ENCODE data around the gene UGT2A3. TPM values are rescaled to one million over a fixed set of nuclear protein-coding genes. Genes with fewer than 3 reads are reported as not detected.

UGT2A3 gene
- total and polyA plus RNA-seq, 8 donors = 6.5 to 38.5 (median 26.7) TPM

DNA sequence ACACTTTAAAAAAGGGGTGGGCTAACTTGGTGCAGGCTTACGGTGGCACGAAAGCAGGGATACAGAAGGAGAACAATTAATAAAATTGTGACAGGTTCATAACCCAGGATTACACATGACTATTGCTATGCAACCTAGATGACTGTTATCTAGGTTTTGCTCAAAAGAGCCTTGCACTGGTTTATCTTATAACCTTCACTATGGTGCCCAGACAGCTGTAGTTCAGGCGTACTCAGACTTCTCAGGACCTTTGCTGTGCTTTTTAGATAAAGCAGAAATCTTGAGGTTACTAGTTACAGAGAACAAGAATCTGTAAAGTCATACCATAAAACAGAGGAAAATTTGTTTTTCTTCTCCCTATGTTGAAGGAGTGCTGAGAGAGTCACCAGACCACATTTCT, 44.4 kb downstream of the UGT2A3 start:
- Histone ChIP-seq H3K9me3 (no peaks in the 10 kb centered on the region), H3K27ac (peak overlapping the region; percentile 56 to 94 (median 85)), H3K4me1 (peaks cover 11 to 25% (median 16%) of the 10 kb centered on the region in 3 donors), H3K36me3 (no peaks in the 10 kb centered on the region), H3K4me3 (peak overlapping the region in 2 of 4 donors; percentile 36), H3K27me3 (no peaks in the 10 kb centered on the region)
- DNase-seq (no peak), ATAC-seq (peak; percentile 15 to 30 (median 18)), FAIRE-seq (no peak)
- intact Hi-C loops (cut with DNase I) = no loop called here
- TF ChIP-seq, protein P1, sequence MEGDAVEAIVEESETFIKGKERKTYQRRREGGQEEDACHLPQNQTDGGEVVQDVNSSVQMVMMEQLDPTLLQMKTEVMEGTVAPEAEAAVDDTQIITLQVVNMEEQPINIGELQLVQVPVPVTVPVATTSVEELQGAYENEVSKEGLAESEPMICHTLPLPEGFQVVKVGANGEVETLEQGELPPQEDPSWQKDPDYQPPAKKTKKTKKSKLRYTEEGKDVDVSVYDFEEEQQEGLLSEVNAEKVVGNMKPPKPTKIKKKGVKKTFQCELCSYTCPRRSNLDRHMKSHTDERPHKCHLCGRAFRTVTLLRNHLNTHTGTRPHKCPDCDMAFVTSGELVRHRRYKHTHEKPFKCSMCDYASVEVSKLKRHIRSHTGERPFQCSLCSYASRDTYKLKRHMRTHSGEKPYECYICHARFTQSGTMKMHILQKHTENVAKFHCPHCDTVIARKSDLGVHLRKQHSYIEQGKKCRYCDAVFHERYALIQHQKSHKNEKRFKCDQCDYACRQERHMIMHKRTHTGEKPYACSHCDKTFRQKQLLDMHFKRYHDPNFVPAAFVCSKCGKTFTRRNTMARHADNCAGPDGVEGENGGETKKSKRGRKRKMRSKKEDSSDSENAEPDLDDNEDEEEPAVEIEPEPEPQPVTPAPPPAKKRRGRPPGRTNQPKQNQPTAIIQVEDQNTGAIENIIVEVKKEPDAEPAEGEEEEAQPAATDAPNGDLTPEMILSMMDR (IDR thresholded peaks at IDR 0.05) = no peak
- 14 to 15% methylated on average over 3 of the region's 3 CpGs for WGBS, 2 donors

DNA sequence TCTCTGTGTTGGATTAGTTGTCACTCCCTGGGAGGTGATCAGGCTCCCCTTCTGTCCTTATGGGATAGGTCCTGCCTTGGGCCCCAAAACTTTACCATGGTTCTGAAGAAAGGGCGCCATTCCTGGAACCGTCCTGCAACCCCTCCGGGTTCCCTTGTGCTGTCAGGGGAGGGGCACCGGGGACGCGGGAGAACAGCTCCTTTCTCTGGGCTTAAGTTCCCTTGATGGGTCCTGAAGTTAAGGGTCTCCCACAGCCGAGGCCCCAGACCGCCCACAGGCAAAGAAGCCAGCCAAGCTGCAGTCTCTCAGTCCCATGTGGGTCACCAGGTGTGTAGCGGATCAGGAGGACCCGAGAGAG, 44.8 kb downstream of the UGT2A3 start:
- intact Hi-C loops (cut with DNase I) = no loop called here
- no peaks in the 10 kb centered on the region for H3K36me3 ChIP-seq
- FAIRE-seq = no peak
- 30 to 35% methylated on average over 10 of the region's 10 CpGs for WGBS, 2 donors
- peak; percentile 1 to 4 (median 2) for ATAC-seq
- peaks cover 11 to 25% (median 16%) of the 10 kb centered on the region in 3 donors for H3K4me1 ChIP-seq
- TF ChIP-seq, protein P1 (IDR thresholded peaks at IDR 0.05) = no peak
- no peaks in the 10 kb centered on the region for H3K9me3 ChIP-seq
- H3K27ac ChIP-seq = peak overlapping the region; percentile 56 to 94 (median 85)
- peak in 5 of 6 donors; percentile 9 to 57 (median 28) for DNase-seq
- H3K4me3 ChIP-seq = peak overlapping the region in 3 of 4 donors; percentile 22 to 36 (median 36)
- no peaks in the 10 kb centered on the region for H3K27me3 ChIP-seq

DNA sequence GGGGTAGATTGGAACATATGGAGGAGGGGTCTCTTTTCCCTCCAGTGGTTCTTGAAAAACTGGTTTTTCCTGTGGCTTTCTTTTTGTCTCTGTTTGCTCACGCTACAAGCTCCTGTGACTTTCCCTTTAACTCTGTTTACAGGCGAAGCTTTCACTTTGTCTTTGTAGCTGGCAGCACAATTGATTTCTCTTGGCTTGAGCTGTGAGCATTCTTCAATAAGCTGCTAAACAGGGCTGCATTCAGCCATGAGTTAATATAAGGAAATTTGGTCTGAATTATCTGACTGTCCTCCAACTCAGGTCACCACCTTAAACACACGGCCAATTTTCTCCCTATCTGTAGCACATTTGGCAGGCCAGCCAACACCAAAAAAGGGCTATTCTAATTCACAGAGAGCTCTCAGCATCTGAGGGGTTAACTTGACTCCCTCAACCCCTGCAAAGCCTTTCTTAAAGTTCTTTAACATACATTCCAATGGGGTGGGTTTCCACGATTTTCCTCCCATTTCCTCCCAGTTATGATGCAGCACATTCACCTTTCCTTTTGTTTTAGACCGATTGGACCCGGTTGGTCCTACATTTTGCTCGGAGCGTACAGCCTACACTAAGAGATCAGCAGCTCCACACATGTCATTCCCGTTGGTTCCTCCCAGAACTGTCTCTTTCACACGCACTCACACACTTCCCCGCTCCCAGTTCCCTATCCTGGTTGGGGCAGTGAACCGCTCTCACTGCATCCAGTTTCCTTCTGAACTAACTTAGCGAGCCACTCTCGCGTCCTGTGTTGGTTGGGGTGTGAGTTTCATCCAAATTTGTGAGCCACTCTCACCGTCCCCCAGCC, 45.4 kb downstream of the UGT2A3 start:
- TF ChIP-seq, protein P1 (IDR thresholded peaks at IDR 0.05) = no peak
- FAIRE-seq (no peak), ATAC-seq (peak; percentile 79 to 85 (median 82)), DNase-seq (peak in 5 of 6 donors; percentile 28 to 59 (median 58))
- Histone ChIP-seq H3K9me3 (no peaks in the 10 kb centered on the region), H3K36me3 (no peaks in the 10 kb centered on the region), H3K4me1 (peaks cover 11 to 25% (median 16%) of the 10 kb centered on the region in 3 donors), H3K27me3 (no peaks in the 10 kb centered on the region), H3K27ac (peak overlapping the region; percentile 56 to 94 (median 85)), H3K4me3 (peak overlapping the region; percentile 22 to 36 (median 32))
- WGBS, 2 donors = 9 to 10% methylated on average over 16 of the region's 16 CpGs
- intact Hi-C loops (cut with DNase I) = no loop called here

DNA sequence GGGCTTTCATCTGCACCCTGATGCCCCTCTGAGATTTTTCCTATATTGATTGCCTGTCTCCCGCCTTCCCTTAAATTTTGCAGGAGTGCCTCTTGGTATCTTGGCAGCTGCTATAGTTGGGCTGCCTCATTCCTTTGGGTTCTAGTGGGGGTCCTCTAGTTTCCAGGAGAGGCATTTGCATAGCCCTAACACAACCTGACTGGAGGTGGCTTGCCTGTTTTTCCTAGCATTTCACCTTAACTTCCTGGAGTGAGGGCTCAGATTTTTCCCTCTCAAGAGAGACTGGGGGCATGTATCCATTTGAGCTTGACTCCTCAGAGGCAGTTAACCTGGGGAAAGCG, 46.0 kb downstream of the UGT2A3 start:
- no peaks in the 10 kb centered on the region for H3K27me3 ChIP-seq
- DNase-seq (no peak), FAIRE-seq (no peak), ATAC-seq (peak in 3 of 4 donors; percentile 32 to 43 (median 37))
- TF ChIP-seq, protein P1 (IDR thresholded peaks at IDR 0.05) = no peak
- no peaks in the 10 kb centered on the region for H3K36me3 ChIP-seq
- WGBS, 2 donors = 26 to 27% methylated on average over 2 of the region's 2 CpGs
- H3K4me1 ChIP-seq = peaks cover 11 to 25% (median 16%) of the 10 kb centered on the region in 3 donors
- peak overlapping the region in 3 of 4 donors; percentile 9 to 36 (median 36) for H3K4me3 ChIP-seq
- no peaks in the 10 kb centered on the region for H3K9me3 ChIP-seq
- intact Hi-C loops (cut with DNase I) = no loop called here
- H3K27ac ChIP-seq = peak overlapping the region; percentile 56 to 94 (median 85)

DNA sequence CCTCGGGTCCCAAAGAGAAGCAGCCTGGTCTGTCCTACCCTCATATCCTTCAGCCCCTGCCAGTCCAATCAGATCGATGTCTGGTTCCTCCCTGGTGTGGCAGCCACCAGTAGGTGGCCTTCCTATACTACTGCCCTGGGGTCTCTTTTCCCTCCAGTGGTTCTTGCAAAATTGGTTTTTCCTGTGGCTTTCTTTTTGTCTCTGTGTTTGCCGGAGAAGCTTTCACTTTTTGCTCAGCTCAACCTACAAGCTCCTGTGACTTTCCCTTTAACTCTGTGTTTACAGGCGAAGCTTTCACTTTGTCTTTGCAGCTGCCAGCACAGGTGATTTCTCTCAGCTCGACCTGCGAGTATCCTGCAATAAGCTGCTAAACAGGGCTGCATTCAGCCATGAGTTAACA, 46.8 kb downstream of the UGT2A3 start:
- Histone ChIP-seq H3K4me3 (peak overlapping the region in 3 of 4 donors; percentile 9 to 36 (median 36)), H3K27ac (peak overlapping the region; percentile 56 to 94 (median 85)), H3K4me1 (peaks cover 11 to 25% (median 16%) of the 10 kb centered on the region in 3 donors), H3K27me3 (no peaks in the 10 kb centered on the region), H3K36me3 (no peaks in the 10 kb centered on the region), H3K9me3 (no peaks in the 10 kb centered on the region)
- TF ChIP-seq, protein P1 (IDR thresholded peaks at IDR 0.05) = peak in 2 of 4 donors; percentile 11 to 19
- WGBS, 2 donors = 7 to 9% methylated on average over 6 of the region's 6 CpGs
- DNase-seq (peak in 4 of 6 donors; percentile 41 to 56 (median 44)), FAIRE-seq (no peak), ATAC-seq (peak; percentile 54 to 70 (median 63))
- intact Hi-C loops (cut with DNase I) = no loop called here
